Vagina (tissue), 2 donors: ENCODE measurements around the gene FHIT. TPM values are rescaled to one million over a fixed set of nuclear protein-coding genes. Genes with fewer than 3 reads are reported as not detected.

Experiments
- DNase-seq, 2 donors: peaks; one replicate each; pipeline ENCODE4 v3.0.0-alpha.2; 2017; ENCODE audit errors: extremely low spot score in 2 of 2
- H3K27ac ChIP-seq: fragments of 200-600 bp; sonication (generic); one replicate; pipeline ENCODE4 v1.5.1; 2019
- H3K27me3 ChIP-seq: fragments of 200-600 bp; sonication (generic); one replicate; pipeline ENCODE4 v1.5.1; 2019
- H3K36me3 ChIP-seq, 2 donors: fragments of 200-600 bp; sonication (generic); one replicate each; pipeline ENCODE4 v1.5.1; 2017 to 2019
- H3K4me1 ChIP-seq: fragments of 200-600 bp; sonication (generic); one replicate; pipeline ENCODE4 v1.5.1; 2019
- H3K4me3 ChIP-seq, 2 donors: fragments of 200-600 bp; sonication (generic); 1 replicate in 1 of 2; 2 replicates in 1 of 2; pipeline ENCODE4 v1.5.1; 2016 to 2019
- H3K9me3 ChIP-seq: fragments of 200-600 bp; sonication (generic); one replicate; pipeline ENCODE4 v1.5.1; 2019
- CTCF ChIP-seq, 3 experiments: fragments of 450-650 bp in 2 of 3; fragments of 200-600 bp in 1 of 3; sonication (generic) in 1 of 3; IDR thresholded peaks; one replicate each; pipeline ENCODE4 v1.5.1; 2017 to 2019; ENCODE audit warnings: antibody characterized with exemption in 3 of 3, mild to moderate bottlenecking in 2 of 3, moderate library complexity in 2 of 3
- POLR2A ChIP-seq, 2 donors: fragments of 450-650 bp; IDR thresholded peaks; one replicate each; pipeline ENCODE4 v1.6.1; 2017; ENCODE audit warnings: antibody characterized with exemption in 2 of 2, mild to moderate bottlenecking in 2 of 2, moderate library complexity in 2 of 2
- POLR2AphosphoS5 ChIP-seq, 2 donors: sonication (generic); formaldehyde crosslinking; IDR thresholded peaks; one replicate each; pipeline ENCODE4 v1.9.0; 2017; ENCODE audit warnings: antibody characterized with exemption in 2 of 2, mild to moderate bottlenecking in 2 of 2, low read depth in 1 of 2; ENCODE audit not compliant: insufficient read depth in 1 of 2
- intact Hi-C: fragments of 100-400 bp; cut with DNase I; formaldehyde crosslinking; loops from one replicate; pipeline ENCODE4 v1.15.1; 2023
- total RNA-seq: library from RNA; depleted of rRNA; stranded (reverse); fragments of >200 nt; gene quantifications from one replicate; pipeline ENCODE4 v1.2.3, GENCODE V29; 2016

FHIT gene
- total RNA-seq, 1 donor from 2014 or later: 7.9 TPM

DNA sequence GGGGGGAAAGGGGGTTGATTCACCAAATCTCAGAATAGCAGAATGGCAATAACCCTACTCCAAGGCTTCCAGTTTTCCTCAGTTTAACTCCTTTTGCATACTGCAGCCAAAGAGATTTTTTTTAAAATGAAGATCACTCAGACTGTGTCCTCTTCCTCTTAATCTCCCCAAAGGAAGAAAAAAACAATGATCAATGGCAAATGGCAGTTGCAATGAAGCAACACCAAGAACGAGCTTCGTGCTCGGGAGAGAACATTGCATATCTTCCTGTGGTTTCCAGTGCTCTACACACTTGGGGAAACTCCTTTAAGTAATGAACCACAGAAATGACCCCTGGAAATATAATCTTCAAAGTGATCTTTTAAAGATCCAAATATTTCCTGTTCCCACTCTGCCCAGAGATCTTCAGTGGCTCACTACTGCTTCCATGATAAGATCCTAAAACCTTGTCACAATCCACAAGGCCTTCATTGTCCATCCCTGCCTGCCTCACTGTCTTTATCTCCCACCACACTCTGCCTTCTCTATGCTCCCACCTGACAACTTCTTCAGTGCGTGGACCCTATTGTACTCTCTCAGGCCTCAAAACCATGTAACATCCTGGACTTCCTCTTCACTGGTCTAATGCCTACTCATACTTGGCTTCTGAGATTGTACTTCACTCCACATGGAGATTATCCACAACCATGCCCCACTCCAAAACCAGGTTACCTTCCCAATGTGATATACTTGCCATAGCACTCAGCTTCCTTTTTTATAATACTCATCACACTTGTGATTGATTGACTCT lies 394.8 kb downstream of the FHIT start:
- intact Hi-C loops: no loop called here
- Histone ChIP-seq H3K27ac (no peak overlapping the region), H3K4me1 (no peaks in the 10 kb centered on the region), H3K36me3 (no peaks in the 10 kb centered on the region), H3K27me3 (no peaks in the 10 kb centered on the region), H3K9me3 (no peaks in the 10 kb centered on the region), H3K4me3 (no peak overlapping the region)
- no peak for TF ChIP-seq CTCF (IDR thresholded peaks at IDR 0.05)
- no peak for DNase-seq

DNA sequence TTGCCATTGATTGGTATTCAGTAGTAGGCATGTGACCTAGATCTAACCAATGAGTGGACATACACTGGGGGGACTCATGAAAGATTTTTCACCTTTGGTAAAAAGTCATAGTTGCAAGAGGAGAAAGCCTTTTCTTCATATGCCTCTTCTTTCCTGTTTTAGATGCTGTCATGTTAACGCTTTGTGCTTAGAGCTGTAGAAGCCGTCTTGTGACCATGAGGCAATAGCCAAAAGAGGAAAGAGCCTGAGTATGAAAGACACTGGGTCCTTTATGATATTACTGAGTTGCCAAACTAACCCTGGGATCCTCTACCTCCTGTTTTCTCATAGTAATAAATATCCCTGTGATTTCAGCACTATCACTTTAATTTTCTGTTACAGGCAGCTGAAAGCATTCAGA lies 396.0 kb downstream of the FHIT start:
- TF ChIP-seq POLR2AphosphoS5 (IDR thresholded peaks at IDR 0.05; ENCODE audit: insufficient read depth in 1 of 2, low read depth in 1 of 2) (no peak), CTCF (IDR thresholded peaks at IDR 0.05) (no peak), POLR2A (IDR thresholded peaks at IDR 0.05) (no peak)
- no peaks in the 10 kb centered on the region for H3K36me3 ChIP-seq
- no peaks in the 10 kb centered on the region for H3K27me3 ChIP-seq
- intact Hi-C loops: no loop called here
- no peaks in the 10 kb centered on the region for H3K9me3 ChIP-seq
- no peak overlapping the region for H3K27ac ChIP-seq
- no peaks in the 10 kb centered on the region for H3K4me1 ChIP-seq
- H3K4me3 ChIP-seq: no peak overlapping the region
- DNase-seq: no peak

DNA sequence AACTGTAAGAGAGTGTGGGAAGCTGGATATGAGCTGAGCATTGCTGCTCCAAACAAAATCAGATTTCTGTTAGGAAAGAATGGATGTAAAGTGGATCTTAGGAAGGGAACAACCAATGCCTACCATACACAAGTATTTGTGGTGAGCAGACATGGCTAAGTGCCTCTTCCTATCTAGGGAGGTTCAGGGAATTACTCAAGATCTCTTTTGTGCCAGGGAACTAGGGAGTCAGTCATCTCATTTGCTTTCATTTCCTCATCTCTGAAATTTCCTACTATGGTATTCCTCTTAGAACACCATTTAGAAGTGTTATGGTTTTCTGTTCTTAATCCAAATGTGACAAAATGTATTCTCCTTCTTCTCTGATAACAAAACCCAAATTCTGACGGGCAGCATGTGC lies 396.5 kb downstream of the FHIT start:
- intact Hi-C loops: no loop called here
- H3K4me1 ChIP-seq: no peaks in the 10 kb centered on the region
- no peaks in the 10 kb centered on the region for H3K9me3 ChIP-seq
- no peak overlapping the region for H3K4me3 ChIP-seq
- TF ChIP-seq POLR2AphosphoS5 (IDR thresholded peaks at IDR 0.05; ENCODE audit: insufficient read depth in 1 of 2, low read depth in 1 of 2) (no peak), CTCF (IDR thresholded peaks at IDR 0.05) (no peak), POLR2A (IDR thresholded peaks at IDR 0.05) (no peak)
- no peak for DNase-seq
- H3K27me3 ChIP-seq: no peaks in the 10 kb centered on the region
- no peaks in the 10 kb centered on the region for H3K36me3 ChIP-seq
- H3K27ac ChIP-seq: no peak overlapping the region

GRCh38 chr3:60847791-60848190 lies 403.5 kb downstream of the FHIT start:
- Histone ChIP-seq H3K36me3 (no peaks in the 10 kb centered on the region), H3K4me1 (no peaks in the 10 kb centered on the region), H3K27me3 (no peaks in the 10 kb centered on the region), H3K9me3 (no peaks in the 10 kb centered on the region), H3K27ac (no peak overlapping the region), H3K4me3 (no peak overlapping the region)
- DNase-seq: no peak
- intact Hi-C loops: no loop called here
- no peak for TF ChIP-seq POLR2AphosphoS5 (IDR thresholded peaks at IDR 0.05; ENCODE audit: insufficient read depth in 1 of 2, low read depth in 1 of 2)
- TF ChIP-seq POLR2A (IDR thresholded peaks at IDR 0.05): no peak
- TF ChIP-seq CTCF (IDR thresholded peaks at IDR 0.05): no peak

GRCh38 chr3:60844256-60844655 lies 407.0 kb downstream of the FHIT start:
- Histone ChIP-seq H3K9me3 (no peaks in the 10 kb centered on the region), H3K27me3 (no peaks in the 10 kb centered on the region), H3K4me3 (no peak overlapping the region), H3K4me1 (no peaks in the 10 kb centered on the region), H3K36me3 (no peaks in the 10 kb centered on the region), H3K27ac (no peak overlapping the region)
- TF ChIP-seq POLR2A (IDR thresholded peaks at IDR 0.05): no peak
- no peak for DNase-seq
- intact Hi-C loops: no loop called here
